Measurements from ENCODE around the gene CDCA4.

- TF ChIP-seq CTCF (IDR thresholded peaks at IDR 0.05) (no peak), EZH2 (IDR thresholded peaks at IDR 0.05; ENCODE audit: borderline replicate concordance, insufficient read depth, low read depth, low read length, poor library complexity, severe bottlenecking) (no peak)
Observed at GRCh38 chr14:105049753-105050550, 29.1 kb upstream of the CDCA4 start.
